Measurements from ENCODE around the gene NAV1. TPM values are rescaled to one million over a fixed set of nuclear protein-coding genes. Genes with fewer than 3 reads are reported as not detected.

NAV1 gene
- total RNA-seq, 2 donors from 2014 or later: 17.9 to 24.1 TPM

DNA sequence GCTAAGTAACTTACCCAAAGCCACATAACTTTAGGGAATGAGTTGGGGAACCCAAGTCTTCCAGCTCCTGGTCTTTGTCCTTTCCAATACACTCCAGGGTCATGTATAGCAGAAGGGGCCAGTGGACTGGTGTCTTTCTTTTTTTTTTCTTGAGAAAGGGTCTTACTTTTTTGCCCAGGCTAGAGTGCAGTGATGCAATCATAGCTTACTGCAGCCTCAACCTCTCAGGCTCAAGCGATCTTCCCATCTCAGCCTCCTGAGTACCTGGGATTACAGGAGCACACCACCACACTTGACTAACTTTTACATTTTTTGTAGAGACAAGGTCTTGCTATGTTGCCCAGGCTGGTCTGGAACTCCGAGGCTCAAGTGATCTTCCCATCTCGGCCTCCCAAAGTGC, 12.2 kb downstream of the NAV1 start:
- Histone ChIP-seq H3K9me3 (no peaks in the 10 kb centered on the region), H3K9ac (ENCODE audit: low read depth in 2 of 2, low read length in 2 of 2) (no peak overlapping the region), H3K36me3 (no peaks in the 10 kb centered on the region), H3K27ac (no peak overlapping the region), H3K4me1 (no peaks in the 10 kb centered on the region), H3K27me3 (no peaks in the 10 kb centered on the region), H3K4me3 (no peak overlapping the region)
- TF ChIP-seq, protein P1, sequence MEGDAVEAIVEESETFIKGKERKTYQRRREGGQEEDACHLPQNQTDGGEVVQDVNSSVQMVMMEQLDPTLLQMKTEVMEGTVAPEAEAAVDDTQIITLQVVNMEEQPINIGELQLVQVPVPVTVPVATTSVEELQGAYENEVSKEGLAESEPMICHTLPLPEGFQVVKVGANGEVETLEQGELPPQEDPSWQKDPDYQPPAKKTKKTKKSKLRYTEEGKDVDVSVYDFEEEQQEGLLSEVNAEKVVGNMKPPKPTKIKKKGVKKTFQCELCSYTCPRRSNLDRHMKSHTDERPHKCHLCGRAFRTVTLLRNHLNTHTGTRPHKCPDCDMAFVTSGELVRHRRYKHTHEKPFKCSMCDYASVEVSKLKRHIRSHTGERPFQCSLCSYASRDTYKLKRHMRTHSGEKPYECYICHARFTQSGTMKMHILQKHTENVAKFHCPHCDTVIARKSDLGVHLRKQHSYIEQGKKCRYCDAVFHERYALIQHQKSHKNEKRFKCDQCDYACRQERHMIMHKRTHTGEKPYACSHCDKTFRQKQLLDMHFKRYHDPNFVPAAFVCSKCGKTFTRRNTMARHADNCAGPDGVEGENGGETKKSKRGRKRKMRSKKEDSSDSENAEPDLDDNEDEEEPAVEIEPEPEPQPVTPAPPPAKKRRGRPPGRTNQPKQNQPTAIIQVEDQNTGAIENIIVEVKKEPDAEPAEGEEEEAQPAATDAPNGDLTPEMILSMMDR (IDR thresholded peaks at IDR 0.05): no peak
- intact Hi-C loops (cut with DNase I): no loop called here
- DNase-seq: no peak

DNA sequence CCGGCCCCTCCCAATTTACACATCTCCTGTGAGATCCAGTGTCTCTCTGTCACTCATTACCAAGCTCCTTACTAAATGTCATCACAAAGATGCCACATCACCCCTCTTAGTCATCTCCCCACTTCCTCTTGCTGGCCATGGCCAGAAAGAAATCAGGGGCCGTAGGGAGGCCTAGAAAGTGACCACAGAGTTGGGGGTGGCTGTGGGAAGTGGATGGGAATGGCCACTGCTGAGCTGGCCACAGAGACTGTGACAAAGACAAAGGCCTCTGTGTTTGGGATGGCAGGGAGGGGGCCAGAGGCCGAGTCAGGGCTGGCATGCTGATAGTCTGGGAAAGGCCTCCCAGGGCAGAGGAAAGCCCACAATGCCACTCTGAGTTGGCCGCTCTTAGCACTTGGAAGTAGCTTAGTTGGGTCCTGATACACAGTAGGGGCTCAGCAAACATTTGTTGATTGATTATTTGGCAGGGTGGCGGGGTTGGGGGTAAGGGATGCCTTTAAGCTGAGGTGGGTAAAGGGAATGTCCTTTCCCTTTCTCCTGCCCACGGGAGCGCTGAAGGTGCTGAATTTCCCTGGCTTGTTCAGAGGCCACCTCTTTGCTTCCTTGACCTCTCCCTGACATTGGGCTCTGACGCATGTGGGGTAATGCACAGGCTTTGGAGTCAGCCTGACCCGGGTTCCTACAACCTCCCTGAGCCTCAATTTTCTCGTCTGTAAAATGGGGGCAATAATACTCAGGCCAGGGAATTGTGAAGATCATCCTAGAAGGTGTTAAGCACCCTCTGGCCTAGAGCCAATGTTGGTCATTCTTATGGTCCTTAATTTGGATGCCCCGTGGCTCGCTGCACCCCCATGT, 13.2 kb downstream of the NAV1 start:
- Histone ChIP-seq H3K9ac (ENCODE audit: low read depth in 2 of 2, low read length in 2 of 2) (no peak overlapping the region), H3K27ac (no peak overlapping the region), H3K27me3 (no peaks in the 10 kb centered on the region), H3K36me3 (no peaks in the 10 kb centered on the region), H3K4me1 (no peaks in the 10 kb centered on the region), H3K9me3 (no peaks in the 10 kb centered on the region), H3K4me3 (no peak overlapping the region)
- intact Hi-C loops (cut with DNase I): no loop called here
- TF ChIP-seq, protein P1 (IDR thresholded peaks at IDR 0.05): no peak
- no peak for DNase-seq

GRCh38 chr1:201552941-201553351, 14.0 kb downstream of the NAV1 start:
- Histone ChIP-seq H3K36me3 (no peaks in the 10 kb centered on the region), H3K4me3 (no peak overlapping the region), H3K9me3 (no peaks in the 10 kb centered on the region), H3K27ac (no peak overlapping the region), H3K9ac (ENCODE audit: low read depth in 2 of 2, low read length in 2 of 2) (peak overlapping the region in 1 of 2 donors; percentile 6), H3K4me1 (no peaks in the 10 kb centered on the region), H3K27me3 (no peaks in the 10 kb centered on the region)
- no peak for DNase-seq
- TF ChIP-seq, protein P1 (IDR thresholded peaks at IDR 0.05): no peak
- intact Hi-C loops (cut with DNase I): no loop called here

DNA sequence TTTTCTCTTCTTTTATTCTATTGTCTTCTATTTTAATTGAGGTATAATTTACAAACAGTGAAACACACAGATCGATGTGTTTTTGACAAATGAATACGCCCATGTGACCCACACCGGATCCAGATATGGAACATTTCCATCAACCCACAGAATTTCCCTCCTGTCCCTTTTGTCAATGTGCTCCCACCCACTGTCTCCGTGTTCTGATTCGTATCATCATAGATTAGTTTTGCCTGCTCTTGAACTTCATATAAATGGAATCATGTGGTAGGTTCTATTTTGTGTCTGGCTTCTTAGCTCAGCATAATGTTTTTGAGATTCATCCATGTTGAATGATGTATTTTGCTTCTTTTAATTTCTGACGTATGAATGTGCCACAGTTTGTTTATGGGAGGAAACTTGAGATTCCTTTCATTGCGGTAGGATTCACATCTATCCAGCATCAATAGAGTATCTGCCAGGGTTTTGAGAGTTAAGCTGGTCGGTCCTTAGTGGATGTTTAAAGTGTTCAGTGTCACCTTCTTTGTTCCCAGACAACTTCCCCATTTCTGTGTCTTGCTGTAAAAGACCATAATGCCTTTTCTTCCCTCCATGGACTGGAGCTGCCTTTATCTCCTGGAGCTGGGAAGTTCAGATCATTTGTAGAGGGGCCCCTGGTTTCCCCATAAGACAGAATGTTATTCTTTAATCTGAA, 14.7 kb downstream of the NAV1 start:
- TF ChIP-seq, protein P1 (IDR thresholded peaks at IDR 0.05): no peak
- H3K4me3 ChIP-seq: no peak overlapping the region
- no peaks in the 10 kb centered on the region for H3K4me1 ChIP-seq
- no peaks in the 10 kb centered on the region for H3K27me3 ChIP-seq
- no peaks in the 10 kb centered on the region for H3K9me3 ChIP-seq
- no peak overlapping the region for H3K27ac ChIP-seq
- DNase-seq: no peak
- intact Hi-C loops (cut with DNase I): no loop called here
- H3K36me3 ChIP-seq: no peaks in the 10 kb centered on the region
- peak overlapping the region in 1 of 2 donors; percentile 6 for H3K9ac ChIP-seq (ENCODE audit: low read depth in 2 of 2, low read length in 2 of 2)

GRCh38 chr1:201554190-201554600, 15.3 kb downstream of the NAV1 start:
- Histone ChIP-seq H3K36me3 (no peaks in the 10 kb centered on the region), H3K27ac (no peak overlapping the region), H3K9me3 (no peaks in the 10 kb centered on the region), H3K27me3 (no peaks in the 10 kb centered on the region), H3K4me1 (no peaks in the 10 kb centered on the region), H3K9ac (ENCODE audit: low read depth in 2 of 2, low read length in 2 of 2) (no peak overlapping the region), H3K4me3 (no peak overlapping the region)
- TF ChIP-seq, protein P1 (IDR thresholded peaks at IDR 0.05): no peak
- intact Hi-C loops (cut with DNase I): no loop called here
- no peak for DNase-seq

All from colonic mucosa (tissue), 4 donors.